IPS-NIHi11 (cell line): ENCODE results near the gene ADNP.
A peak's percentile ranks its signal among the peaks of the same experiment; 100 is the strongest.

Source experiments
- DNase-seq: peaks from one replicate; pipeline ENCODE4 v3.0.0; 2012; ENCODE audit warnings: mixed read lengths, low spot score

The ADNP gene

DNA sequence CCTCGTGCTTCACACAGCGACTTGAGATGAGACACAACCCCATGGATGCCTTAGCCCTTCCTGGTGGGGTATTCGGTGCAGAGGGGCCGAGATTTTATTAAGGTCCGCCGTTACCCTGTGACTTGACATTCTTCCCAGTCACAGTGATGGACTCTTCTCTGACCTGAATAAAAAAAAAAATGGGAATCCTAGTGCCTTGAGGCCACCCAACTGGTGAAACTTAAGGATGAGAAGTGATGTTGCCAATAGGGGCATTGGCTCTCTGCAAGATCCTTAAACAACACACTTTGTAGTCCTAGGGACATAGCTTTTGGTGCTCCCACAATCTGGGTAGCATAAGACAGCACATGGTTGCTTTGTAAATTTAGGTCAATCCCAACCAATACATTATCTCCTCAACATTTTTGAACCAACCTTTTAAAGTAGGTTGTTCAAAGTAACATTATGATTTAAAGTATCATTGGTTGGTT lies 814 bp upstream of the ADNP start:
- no peak for DNase-seq

DNA sequence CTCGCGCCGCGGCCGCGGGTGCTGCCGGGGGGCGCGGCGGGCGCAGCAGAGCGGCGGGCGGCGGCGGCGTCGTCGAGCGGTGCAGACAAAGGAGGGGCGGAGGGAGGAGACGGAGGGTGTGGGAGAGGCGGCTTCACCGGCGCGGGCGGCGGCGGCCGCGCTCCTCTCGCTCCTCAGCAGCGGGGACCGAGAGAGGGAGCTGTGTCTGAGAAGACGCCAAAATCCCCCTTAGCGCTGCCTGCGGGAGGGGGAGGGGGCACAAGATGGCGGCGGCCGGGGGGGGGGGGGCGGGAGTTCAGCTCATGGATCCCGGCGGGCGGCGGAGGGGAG lies 296 bp downstream of the ADNP start:
- DNase-seq: no peak

GRCh38 chr20:50930139-50930975 lies 880 bp downstream of the ADNP start:
- peak; percentile 33 for DNase-seq

DNA sequence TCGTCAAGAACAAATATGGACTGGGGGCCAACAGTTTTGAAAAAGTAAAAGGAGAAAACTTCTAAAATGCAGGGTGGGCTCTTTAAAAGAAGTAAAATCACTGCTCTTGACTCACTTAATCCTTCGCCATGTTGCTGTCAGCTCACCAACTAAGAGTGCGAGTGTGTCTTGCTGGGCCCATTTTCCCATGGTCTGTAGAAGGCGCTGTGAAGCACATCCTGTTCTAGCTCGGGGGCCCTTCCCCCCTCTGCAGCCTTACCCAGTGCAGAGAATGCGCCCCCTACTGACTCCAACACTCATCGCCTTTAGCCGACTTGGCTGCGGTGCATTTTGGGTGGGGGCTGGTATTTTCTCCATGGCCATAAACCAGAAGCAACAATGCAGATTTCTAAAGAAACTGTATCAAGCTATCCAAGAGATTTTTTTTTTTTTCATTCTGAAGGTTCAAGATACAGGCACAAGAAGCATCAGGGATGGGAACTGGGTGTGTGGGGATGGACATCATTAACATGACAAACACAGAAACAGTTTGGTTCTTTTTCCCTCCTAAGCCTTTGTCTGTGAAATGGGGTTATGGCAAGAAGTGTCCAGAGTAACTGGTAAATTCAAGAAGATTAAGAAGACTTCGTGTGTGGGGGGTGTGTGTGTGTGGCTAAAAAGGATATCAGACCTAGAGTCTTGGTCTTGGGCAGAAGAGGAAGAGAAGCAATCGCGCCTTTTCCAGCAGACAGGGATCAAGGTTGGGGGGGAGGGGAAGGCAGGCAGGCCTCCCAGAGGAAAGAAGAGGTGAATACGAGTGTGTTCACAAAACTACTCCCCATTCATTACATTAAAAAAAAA lies 1.7 kb downstream of the ADNP start:
- DNase-seq: peak; percentile 91

DNA sequence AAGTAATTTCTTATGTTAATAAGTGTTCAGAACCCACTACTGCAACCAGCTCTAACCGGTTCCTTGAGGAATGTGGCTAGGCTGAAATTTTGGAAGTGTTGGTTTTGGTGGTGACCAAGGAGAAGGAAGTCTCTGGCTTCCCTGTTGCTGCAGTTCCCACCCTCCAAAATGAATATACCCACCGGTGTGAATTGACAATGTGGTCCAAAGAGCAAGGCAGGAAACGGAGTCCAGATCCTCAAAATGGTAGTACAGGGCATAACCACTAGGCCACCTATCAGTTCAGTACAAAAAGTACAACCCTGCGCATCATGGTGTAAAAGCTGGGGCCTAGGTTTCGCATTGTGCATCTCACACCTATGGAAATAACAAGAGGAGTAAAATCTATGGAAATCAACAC lies 2.8 kb downstream of the ADNP start:
- DNase-seq: no peak

GRCh38 chr20:50926530-50926929 lies 4.7 kb downstream of the ADNP start:
- no peak for DNase-seq

DNA sequence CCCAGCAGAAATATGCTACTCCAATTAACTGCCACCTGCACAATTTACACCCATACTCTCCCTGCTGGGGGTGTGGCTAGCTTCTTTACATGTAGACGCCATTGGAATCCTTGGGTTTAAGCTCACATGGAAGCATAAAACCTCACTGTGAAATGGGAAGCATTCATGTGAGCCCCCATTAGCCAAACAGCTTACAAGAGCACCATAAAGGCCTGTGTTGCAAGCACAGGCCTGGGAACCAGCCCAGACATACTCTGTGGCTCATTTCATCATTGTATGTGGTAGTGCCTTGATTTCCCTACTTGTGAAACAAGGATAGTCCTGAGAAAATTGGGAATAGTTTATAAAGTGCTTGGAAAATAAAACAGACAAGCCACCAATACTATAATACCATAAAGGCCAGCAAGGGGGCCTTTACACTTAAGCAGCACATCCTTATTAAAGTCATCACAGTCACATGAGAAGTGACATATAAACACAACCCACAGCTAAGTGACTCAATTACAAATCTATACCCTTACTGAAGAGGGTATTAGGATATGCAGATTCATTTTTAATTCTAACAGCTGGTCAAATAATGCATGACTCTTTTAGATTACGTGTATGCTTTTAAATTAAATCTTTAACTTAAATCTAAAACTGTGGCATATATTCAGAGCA lies 6.8 kb downstream of the ADNP start:
- DNase-seq: no peak

DNA sequence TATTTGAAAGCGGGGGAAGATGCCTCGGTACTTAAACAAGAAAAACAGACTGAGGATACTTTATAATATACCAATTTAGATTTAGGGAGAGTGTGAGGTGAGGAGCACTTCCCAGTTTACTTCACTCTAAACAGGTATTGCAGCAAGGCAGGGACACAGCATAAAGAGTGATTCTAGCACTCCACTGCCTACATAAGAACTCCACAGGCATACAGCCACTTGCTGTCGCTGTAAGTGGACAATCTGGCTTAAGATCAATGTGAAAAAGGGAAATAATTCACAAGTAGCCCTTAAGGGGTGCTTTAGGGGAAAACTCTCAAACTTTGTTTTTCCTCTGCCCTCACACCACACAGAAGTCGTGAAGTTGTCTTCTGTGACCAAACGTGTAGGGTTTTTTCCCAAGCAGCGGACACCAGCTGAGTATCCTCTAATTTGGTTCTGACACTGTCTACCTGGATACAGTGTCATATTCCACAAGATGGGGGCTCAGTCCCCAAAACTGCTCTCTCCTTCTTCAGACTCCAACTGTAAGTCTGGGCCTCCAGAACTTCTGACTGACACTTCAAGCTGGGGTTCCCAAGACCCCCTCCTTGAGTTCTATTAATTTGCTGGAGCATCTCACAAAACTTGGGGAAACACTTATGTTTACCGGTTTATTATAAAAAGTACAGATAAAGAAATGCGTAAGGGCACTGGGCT lies 9.3 kb downstream of the ADNP start:
- DNase-seq: no peak

DNA sequence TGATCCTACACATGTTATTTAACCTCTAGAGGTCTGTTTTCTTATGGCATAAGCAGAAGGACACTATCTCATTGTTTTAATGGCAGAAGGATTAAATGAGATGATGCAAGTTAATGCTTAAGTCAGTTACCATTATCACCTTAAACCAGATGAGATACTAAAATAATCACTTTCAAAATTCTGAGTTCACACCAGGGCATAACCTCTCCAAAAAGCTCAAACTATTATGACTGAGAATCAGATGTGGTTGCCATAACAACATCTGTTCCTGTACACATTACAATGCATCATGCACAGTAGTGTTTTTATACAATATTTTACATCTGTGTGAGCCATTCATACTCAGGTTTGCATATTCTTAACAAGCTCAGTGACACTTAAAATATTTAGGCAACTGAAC lies 10.2 kb downstream of the ADNP start:
- no peak for DNase-seq

- no peak for DNase-seq
These were observed 11.7 kb downstream of the ADNP start for GRCh38 chr20:50919567-50919966.

- no peak for DNase-seq
These were observed 12.8 kb downstream of the ADNP start for GRCh38 chr20:50918403-50918802.

- DNase-seq: no peak
These were observed 14.3 kb downstream of the ADNP start for GRCh38 chr20:50916934-50917333.

GRCh38 chr20:50916257-50916656 lies 15.0 kb downstream of the ADNP start:
- peak; percentile 28 for DNase-seq

GRCh38 chr20:50915424-50915823 lies 15.8 kb downstream of the ADNP start:
- no peak for DNase-seq

DNA sequence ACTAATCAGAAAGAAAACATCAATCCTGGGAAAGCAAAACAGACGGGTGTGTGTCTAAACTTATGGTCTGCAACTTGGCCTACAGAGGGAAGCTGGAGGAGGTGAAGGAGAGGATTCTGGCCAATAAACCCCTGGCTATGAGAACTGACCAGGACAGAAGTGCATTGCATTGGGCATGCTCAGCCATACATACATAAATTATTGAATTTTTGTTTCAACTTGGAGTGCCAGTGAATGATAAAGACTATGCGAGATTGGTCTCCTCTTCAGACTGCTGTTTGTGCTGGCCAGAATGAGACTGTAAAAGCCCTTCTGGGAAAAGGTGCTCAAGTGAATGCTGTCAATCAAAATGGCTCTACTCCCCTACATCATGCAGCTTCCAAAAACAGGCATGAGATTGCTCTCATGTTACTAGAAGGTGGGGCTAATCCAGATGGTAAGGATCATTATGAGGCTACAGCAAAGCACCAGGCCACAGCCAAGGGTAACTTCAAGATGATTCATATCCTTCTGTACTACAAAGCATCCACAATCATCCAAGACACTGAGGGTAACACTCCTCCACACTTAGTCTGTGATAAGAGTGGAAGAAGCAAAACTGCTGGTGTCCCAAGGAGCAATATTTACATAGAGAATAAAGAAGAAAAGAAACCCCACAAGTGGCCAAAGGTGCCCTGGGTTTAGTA lies 17.4 kb downstream of the ADNP start:
- no peak for DNase-seq

GRCh38 chr20:50911716-50912115 lies 19.5 kb downstream of the ADNP start:
- DNase-seq: no peak

- DNase-seq: no peak
These were observed 20.2 kb downstream of the ADNP start for GRCh38 chr20:50911030-50911429.

DNA sequence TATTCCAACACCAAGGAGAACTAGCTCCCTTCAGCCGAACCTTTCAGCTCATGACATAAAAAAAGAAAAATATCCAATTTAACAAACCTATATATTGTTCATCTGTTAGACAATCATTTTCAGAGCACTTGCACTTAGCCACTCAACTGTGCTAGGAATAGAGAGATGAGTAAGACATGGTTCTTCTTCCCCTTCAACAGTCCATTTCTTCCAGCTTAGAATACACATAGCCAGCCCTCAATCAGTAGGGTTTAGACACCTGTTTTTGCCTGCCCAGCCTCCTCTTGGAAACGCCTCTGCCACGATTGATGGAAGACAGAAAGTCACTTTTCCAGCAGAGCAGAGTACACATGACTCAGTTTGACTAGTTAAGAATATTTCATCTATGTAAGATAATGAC lies 21.8 kb downstream of the ADNP start:
- DNase-seq: no peak

- no peak for DNase-seq
These were observed 27.1 kb downstream of the ADNP start for GRCh38 chr20:50904067-50904570.

DNA sequence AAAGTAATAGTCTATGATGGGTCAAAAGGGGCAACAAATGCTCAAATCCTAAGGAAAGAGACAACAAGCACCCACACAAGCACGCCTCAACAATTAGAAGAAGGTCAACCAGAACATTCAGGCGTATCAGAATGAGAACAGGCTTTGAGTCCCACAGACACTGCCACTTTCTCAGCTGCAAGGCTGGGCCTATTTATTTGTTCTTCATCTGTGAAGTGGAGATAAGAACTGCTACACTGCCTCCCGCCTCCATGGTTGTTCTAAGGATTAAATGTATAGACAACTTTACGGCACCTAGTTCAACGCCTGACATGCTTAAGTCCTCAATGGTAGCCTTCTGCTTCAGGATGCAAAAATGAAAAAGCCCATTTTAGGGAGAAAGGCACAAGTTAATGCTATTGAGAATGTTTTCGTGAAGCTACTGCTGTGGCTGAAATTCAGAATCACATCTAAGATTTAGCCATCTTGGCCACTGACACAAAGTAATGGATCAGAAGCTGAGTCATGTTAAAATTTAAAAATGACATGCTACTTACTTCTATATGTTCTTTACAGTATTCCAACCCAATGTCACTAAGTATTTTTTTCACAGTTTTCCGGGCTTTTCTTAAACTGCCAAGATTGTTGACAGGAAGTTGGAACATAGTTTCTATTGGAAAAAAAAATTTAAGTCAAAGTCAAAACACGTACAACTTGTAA lies 27.7 kb downstream of the ADNP start:
- no peak for DNase-seq

DNA sequence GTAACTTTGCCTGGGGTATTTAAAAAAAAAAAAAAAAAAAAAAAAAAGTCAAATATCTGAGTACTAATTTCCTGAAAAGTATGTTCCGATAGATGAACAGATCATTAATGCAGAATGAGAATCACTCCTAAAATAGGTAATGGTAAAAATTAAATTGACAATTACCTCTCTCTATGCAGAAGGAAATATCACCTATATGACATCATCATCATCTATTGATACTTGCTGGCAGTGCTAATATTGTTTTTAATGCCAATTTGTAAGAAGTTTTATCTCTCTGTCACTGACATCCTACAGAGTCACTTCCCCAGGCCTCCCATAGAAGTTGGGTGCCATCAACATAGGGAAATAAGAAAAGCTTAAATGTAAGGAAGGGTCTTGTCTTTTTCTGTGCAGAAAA lies 29.9 kb downstream of the ADNP start:
- DNase-seq: no peak
